GM21723 (cell line): ENCODE measurements around the gene NOG.
A peak's percentile ranks its signal among the peaks of the same experiment; 100 is the strongest.

Experiments used
- ATAC-seq: cut with Tn5 transposase; IDR thresholded peaks from one replicate; pipeline ENCODE4 v1.9.1; 2021; ENCODE audit warnings: mild to moderate bottlenecking, moderate library complexity; ENCODE audit not compliant: unreplicated experiment

The NOG gene

DNA sequence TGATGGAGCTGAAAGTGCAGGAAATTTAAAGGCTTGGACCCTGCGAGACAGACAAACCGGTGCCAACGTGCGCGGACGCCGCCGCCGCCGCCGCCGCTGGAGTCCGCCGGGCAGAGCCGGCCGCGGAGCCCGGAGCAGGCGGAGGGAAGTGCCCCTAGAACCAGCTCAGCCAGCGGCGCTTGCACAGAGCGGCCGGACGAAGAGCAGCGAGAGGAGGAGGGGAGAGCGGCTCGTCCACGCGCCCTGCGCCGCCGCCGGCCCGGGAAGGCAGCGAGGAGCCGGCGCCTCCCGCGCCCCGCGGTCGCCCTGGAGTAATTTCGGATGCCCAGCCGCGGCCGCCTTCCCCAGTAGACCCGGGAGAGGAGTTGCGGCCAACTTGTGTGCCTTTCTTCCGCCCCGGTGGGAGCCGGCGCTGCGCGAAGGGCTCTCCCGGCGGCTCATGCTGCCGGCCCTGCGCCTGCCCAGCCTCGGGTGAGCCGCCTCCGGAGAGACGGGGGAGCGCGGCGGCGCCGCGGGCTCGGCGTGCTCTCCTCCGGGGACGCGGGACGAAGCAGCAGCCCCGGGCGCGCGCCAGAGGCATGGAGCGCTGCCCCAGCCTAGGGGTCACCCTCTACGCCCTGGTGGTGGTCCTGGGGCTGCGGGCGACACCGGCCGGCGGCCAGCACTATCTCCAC lies at the start of gene NOG:
Gene NOG, plus strand, starts transcription at position 54 of the 674 bp plus-strand sequence. Its CDS starts 525 bp downstream, at position 579.
- peak; percentile 52 for ATAC-seq

- no peak for ATAC-seq
These were observed 48.4 kb upstream of the NOG start for GRCh38 chr17:56545106-56545505.

DNA sequence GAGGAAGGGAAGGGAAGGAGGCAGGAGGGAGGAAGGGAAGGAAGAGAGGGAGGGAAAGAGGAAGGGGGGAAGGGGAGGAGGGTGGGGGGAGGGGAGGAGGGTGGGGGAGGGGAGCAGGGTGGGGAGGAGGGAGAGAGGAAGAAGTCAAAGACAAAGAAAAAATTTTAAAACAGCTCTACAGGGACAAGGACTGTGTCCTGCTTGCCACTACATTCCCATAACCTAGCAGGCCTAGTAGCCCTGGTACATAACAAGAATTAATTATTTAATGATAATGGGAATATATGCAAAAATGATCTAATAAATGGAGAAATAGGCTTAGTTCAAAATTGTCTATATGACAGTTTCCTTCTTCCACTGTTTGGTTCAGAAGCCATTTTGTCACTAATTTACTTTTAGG lies 47.6 kb upstream of the NOG start:
- no peak for ATAC-seq

- no peak for ATAC-seq
These were observed 44.8 kb upstream of the NOG start for GRCh38 chr17:56548661-56549060.

- ATAC-seq, result no peak
These were observed 44.0 kb upstream of the NOG start for GRCh38 chr17:56549501-56549900.

DNA sequence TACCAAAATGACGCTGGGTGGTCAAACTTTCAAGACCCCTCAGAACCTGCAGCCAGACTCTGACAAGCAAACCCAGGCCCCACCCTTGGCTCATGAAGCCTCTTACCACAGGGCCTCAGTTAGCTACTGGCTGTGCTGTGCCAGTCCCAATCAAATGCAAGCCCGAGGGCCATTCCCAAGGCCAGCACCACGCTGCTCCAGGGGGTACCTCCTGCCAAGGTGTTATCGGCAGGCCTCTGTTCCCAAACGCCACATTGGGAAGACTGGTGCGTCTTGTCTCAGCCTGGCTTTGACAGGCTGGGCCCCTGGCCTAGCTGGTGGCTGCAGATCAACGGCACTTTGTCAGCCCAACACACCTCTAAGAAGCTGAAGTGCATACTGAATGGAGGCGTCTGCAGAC lies 35.8 kb upstream of the NOG start:
- ATAC-seq, result no peak

DNA sequence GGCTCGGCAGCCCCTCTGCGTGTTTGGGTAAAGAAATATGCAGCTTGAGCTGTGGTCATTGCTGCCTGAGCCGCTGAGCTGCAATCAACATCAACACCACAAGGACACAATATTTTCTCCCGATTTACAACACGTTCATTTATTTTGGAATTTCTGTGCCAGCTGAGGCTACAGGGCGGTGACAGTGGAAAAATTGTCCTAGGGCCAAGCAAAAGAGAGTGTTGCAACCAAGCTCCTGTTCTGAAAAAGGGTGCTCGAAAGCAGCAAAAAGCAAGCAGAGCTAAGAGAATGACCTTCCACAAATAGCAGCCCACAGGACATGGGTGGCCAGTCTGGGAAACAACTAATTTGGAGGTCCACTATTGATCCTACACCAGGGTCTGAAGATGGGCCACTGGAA lies 35.4 kb upstream of the NOG start:
- ATAC-seq, result no peak

- no peak for ATAC-seq
These were observed 23.3 kb upstream of the NOG start for GRCh38 chr17:56570199-56570598.

- ATAC-seq, result no peak
These were observed 22.0 kb upstream of the NOG start for GRCh38 chr17:56571456-56571855.

DNA sequence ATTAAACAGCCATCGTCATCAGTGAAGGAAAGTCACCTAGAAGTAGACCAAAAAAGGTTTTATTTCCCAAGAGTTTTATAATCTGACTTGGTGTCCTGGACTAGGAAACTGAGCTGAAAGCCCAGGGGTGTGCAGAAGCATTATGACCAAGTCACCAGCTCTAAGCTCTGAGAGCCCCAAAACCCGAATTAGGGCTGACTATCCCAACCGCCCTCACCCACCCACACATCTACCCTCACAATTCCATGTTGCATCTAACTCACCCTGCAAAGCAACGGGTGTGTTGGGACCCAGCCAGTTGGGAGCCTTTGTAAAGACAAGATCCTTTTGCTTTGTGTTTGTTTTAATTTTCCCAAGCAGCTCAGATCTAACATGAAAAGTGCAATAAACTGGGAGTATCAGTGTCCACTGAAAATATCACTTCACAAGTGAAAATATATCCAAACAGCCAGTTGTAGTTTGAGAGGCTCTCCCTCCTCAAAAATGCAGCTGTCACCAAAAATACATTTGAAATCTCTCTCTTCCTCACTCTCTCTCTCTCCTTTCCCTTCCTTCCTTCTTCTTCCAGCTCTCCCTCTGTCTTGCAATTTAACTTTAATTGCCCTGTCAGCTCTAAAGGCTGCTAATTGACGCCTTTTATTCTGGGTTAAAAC lies 16.2 kb upstream of the NOG start:
- no peak for ATAC-seq

DNA sequence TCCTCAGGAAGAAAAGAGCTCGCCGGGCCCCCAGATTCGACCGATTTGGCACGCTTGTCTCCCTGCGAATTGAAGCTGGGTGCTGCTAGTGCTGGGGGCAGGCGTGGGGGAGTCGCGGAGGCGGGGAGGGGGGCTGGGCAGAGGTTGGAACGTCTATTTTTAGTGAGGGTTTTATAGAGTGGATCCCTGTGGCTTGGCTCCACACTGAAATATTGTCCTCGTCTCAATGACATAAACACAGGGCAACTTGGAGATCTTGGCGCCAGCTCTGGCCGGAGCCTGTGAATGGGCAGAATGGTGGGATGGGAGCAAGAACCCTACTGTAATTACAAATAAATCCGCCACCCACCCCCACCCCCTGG lies 15.7 kb upstream of the NOG start:
- ATAC-seq, result no peak

DNA sequence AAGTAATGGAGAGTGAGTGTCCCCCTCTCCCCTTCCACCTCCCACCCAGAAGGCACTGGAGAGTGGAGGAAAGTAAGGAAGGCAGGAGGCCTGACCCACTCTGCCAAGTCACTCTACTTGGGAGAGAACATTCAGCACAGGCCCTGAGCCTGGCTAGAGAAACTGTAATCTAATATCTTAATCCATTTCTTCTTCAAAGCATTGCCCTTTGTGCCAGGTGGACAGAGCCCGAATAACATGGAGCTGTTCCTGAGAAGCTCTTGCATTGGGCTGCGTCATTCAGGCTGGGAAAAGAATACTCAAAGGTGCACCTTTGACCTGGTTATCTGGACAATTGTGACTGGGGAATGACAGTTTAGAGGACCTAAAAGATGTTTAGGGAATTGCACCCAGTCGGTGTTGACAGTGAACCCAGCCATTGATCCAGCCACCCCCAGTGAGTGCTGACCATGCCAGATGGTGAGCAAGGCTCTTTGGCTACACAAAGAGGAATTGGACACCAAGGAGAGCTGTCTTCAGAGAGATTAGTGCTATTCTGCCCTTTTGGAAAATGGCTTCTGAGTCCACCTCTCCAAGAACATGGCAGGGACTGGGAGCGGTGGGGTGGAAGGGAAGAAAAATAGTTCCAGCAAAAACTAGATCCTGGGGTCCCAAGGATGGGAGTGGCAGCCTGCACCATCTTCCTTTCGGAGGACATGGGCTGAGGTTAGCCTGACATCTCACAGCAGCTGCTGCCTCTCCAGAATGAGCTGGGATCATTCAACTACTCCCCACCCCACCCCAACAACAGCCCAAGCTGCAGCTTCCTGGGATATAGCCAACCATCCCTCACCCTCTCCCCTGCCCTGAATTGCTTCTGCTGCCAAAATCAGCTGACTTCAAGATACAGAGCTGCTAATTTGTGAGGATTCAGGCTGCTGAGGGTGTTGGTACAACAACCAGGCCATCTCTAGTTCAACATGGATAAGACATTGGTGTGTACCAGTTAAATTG lies 11.6 kb upstream of the NOG start:
- no peak for ATAC-seq

DNA sequence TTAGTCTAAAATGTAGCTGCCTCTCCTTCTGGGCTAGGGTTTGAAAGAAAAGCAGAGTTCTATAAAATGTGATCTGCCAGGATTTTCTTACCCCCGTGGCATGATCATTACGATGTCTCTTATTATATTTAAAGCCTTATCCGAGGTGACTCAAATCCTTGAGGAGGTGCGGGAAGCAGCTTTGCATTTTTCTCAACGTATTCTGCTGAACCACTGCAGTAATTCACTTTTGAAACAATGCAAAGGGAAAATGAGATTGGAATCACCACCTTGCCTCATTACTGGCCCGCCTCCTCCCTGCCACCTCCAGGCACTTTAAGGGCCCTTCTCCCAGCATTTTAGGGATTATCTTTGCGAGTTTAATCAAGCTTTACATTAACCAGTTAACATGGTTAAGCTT lies 9.7 kb upstream of the NOG start:
- no peak for ATAC-seq

GRCh38 chr17:56587298-56587697 lies 6.2 kb upstream of the NOG start:
- no peak for ATAC-seq

GRCh38 chr17:56592487-56593085 lies 913 bp upstream of the NOG start:
- ATAC-seq, result peak; percentile 55

- ATAC-seq, result no peak
These were observed 333 bp upstream of the NOG start for GRCh38 chr17:56593086-56593645.

DNA sequence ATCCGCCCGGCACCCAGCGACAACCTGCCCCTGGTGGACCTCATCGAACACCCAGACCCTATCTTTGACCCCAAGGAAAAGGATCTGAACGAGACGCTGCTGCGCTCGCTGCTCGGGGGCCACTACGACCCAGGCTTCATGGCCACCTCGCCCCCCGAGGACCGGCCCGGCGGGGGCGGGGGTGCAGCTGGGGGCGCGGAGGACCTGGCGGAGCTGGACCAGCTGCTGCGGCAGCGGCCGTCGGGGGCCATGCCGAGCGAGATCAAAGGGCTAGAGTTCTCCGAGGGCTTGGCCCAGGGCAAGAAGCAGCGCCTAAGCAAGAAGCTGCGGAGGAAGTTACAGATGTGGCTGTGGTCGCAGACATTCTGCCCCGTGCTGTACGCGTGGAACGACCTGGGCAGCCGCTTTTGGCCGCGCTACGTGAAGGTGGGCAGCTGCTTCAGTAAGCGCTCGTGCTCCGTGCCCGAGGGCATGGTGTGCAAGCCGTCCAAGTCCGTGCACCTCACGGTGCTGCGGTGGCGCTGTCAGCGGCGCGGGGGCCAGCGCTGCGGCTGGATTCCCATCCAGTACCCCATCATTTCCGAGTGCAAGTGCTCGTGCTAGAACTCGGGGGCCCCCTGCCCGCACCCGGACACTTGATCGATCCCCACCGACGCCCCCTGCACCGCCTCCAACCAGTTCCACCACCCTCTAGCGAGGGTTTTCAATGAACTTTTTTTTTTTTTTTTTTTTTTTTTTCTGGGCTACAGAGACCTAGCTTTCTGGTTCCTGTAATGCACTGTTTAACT lies 1.0 kb downstream of the NOG start:
- no peak for ATAC-seq

GRCh38 chr17:56595108-56595418 lies 1.6 kb downstream of the NOG start:
- no peak for ATAC-seq

- no peak for ATAC-seq
These were observed 2.6 kb downstream of the NOG start for GRCh38 chr17:56595831-56596690.
